HL-60/S4 treated with retinoic acid at 250 ng/mL for 4 days and 3 days (cell line): ENCODE measurements around the gene HNRNPAB.
"Not testable (repeated sequence)": the region's sequence is repeated elsewhere in the genome, so short reads cannot be mapped to it uniquely, and the experiment has no call there.

Experiments used
- in situ Hi-C: fragments of 300-500 bp; cut with MboI; formaldehyde crosslinking; loops from 2 replicates; pipeline ENCODE4 v1.7.0; 2022; ENCODE audit warnings: low sequenced_read_pairs

Gene HNRNPAB

DNA sequence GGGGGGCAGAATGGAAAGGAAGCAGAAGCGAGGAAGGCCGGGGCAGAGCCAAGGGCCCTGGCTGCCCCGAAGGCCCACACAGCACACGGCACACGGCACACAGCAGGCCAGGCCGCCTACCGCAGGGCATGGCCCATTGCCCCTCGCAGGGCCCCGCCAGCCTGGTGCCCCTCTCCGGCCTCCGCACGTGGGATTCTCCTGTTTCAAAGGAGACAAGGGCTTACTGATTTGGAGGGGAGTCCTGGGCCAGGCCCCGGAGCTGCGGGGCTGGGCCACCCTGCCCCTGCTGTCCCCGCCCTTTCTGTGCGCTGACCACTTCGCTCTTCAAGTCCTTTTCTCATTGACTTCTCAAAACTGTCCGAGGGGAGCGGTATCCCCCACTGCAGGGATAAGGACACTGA is 36.0 kb downstream of the HNRNPAB start:
- in situ Hi-C loops, result loop anchor here (25.0 kb wide), 1 partner anchor 1247 kb away; no protein-coding TSS in a partner anchor

DNA sequence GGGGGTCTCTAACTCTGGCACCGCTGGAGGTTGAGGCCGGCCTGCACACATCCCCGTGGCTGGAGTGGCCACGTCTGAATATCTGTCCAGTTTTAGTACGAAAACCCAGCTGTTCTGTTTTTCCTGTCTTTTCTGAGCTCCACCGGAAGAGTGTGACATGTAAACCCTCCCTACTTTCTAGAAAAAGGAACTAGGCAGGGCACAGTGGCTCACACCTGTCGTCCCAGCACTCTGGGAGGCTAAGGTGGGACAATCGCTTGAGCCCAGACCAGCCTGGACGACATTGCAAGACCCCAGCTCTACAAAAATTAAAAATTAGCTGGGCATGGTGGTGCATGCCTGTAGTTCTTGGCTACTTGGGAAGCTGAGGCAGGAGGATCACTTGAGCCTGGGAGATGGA is 36.4 kb downstream of the HNRNPAB start:
- in situ Hi-C loops, result loop anchor here (25.0 kb wide), 1 partner anchor 1247 kb away; no protein-coding TSS in a partner anchor

DNA sequence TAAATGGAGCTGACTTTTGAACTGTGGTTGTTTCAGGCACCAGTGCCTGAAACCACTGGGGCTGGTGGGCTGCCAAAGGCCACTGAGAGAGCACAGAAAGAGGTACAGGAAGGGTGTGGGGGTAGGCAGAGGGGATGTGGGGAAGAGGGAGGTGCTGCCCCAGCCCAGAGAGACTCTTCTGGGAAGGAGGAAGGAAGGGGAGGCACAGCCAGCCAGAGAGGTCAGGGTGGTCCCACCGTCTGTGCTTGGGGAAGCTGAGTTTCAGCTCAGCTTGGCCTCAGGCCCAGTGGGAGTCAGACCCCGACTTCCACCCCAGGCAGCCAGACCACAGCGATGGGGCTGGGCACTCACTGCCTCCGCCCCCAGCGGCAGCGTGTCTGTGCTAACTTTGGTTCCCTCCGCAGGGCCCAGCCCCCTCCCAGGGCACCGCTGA is 36.9 kb downstream of the HNRNPAB start:
- in situ Hi-C loops, result loop anchor here (25.0 kb wide), 1 partner anchor 1246 kb away; no protein-coding TSS in a partner anchor

DNA sequence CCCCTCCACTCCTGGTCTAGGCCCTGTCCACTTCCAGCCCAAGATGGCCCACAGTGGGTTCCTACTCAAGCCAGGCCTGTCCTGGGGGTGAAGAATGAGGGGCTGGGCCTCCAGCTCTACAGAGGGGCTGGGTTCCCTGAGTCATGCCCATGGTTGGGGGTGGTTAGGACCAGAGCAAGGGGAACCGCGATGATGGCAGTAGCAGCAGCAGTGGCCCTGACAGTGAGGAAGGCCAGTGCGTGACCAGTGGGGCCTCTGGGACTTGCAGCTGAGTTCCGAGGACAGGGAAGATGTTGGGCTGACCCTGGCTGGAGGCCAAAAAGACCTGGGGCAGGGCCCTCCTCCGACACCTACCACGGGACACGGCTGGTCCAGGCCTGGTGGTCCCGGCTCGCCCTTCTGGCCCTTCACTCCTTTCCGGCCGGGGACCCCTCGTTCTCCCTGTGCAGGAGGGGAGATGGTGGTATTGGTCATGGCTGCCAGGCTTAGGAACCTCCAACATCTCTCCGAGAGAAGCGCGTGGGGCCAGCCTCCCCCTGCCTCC is 37.4 kb downstream of the HNRNPAB start:
- in situ Hi-C loops, result loop anchor here (25.0 kb wide), 1 partner anchor 1246 kb away; no protein-coding TSS in a partner anchor

DNA sequence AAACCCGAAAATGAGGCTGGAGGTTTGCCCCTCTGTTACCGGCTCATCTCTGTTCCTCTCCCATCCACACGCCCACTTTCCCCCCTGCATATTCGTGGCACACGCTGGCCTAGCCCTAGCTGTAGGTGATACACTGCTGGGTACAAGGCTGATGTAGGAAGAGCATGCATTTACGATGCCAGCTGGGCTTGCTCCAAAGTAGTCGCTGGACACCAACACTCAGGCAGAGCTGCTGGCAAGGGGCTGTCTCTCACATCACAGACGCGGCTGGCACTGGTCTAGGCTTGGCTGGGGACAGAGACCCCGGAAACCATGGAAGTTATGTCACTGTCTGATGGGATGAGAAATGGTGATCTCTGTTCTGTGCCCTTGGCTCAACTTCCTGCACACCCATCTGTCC is 38.1 kb downstream of the HNRNPAB start:
- in situ Hi-C loops, result loop anchor here (25.0 kb wide), 1 partner anchor 1245 kb away; no protein-coding TSS in a partner anchor

DNA sequence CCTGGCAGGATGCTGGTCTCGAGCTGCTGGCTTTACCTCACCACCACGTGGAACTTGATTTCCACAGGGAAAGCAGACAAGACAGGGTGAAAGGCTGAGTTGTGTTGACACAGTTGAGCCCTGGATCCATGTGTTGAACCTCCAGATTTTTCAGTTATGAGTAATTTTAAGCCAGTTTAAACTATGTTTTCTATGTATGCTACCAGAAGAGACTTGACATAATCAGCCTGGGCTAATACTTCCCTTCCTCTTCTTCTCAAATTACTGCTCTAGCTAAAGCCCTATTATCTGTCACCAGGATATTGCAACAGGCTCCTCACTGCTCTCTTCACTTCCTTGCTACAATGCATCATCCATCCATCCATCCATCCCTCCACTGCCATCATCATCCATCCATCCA is 40.2 kb downstream of the HNRNPAB start:
- in situ Hi-C loops, result loop anchor here (25.0 kb wide), 1 partner anchor 1243 kb away; no protein-coding TSS in a partner anchor

DNA sequence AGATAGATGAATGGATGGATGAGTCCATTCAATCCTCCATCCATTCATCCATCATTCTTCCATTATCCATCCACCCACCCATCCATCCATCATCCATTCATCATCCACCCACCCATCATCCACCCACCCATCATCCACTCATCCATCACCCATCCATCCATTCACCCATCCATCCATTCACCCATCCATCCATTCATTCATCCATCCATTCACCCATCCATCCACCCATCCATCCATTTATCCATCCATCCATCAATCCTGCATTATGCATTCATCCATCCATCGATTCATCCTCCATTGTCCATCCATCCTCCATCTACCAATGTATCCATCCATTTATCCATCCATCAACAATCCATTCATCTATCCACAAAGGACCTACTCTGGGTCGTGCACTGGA is 41.1 kb downstream of the HNRNPAB start:
- in situ Hi-C loops, result loop anchor here (25.0 kb wide), 1 partner anchor 1242 kb away; no protein-coding TSS in a partner anchor

DNA sequence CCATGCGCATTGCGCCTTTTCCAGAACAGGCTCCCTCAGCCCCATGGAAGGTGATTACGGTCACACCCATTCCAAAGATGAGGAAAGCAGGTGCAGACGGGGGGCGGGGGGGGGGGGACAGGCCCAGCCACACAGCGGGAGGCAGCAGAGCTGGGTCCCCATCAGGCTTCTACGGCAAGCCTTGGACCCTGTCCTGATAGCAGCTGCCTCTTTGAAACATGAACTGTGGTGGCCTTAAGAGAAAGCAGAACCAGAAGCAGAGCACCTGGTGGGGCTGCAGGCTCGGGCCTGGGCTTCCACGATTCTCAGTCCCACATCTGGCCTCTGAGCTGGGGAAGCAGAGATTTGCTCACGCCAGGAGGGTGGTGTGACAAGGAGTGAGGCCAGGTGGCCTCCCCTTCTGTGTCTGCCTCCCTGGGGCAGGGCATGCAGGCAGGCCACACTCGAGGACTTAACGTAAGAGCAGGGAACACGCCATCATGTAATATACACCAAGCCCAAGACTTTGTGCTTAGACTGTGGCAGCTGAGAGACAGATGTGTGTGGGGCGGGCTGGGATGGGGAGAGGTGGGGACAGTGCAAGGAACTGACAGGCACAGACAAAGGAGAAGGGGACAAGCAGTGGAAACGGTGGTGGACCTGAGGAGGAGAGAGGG is 42.4 kb downstream of the HNRNPAB start:
- in situ Hi-C loops, result loop anchor here (25.0 kb wide), 1 partner anchor 1241 kb away; no protein-coding TSS in a partner anchor

DNA sequence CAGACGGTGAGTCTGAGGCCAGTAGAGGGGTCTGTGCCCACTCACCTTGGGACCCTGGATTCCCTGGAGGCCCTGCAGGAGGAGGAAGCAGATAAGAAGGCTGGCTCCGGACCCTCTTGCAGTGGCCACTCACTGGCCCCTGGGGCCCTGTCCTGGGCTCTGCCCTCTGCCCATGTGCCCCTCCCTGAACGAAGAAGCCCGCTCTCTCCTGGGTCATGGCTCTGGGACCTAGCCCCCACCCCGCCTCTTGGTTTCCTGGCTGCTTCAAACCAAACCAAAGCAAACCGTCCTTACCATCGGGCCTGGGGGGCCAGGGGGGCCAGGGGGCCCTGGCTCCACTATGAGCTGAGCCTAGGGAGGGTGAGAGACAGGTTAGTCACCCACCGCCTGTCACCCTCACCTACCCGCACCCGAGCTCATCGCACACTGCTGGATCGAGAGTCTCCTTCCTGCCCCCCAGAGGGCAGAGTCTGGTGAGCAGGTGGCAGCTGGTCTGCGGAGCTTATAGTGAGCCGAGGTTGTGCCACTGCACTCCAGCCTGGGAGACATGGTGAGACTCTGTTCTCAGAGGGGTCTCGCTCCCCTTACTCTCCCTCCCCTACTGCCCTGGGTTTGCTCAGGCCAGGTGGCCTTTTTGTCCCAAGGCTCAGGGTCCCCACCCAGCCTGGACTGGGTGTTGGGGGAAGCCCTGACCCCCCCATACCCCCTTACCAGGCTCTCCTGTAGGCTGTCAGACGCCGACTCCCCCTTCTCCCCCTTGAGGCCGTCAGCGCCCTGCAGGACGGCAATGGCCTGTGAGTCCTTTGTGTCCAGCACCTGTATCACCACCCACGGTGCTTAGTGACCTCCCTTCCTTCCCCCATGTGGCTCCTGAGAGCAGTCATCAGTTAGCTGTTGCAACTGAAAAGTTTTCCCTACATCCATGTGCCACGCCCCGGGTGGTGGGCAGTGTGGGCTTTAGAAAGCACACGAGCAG is 43.4 kb downstream of the HNRNPAB start:
- in situ Hi-C loops, result loop anchor here (25.0 kb wide), 1 partner anchor 1240 kb away; no protein-coding TSS in a partner anchor

DNA sequence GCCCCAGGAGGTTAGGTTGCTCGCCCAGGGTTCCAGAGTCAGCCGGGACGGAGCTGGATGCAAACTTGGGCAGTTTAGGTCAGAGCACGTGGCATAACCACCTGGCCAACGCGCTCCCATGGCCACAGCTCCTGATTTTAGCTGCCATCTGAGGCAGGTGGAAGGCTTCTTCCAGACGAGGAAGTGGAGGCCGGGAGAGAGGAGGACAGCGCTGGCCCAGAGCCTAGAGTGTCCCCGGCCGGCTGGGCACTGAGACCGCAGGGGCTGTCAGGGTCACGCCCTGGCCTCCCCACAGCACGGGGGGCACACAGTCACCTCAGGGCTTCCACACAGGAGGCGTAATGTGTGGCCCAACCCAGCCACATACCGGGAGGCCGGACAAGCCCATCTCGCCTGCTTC is 44.4 kb downstream of the HNRNPAB start:
- in situ Hi-C loops, result loop anchor here (25.0 kb wide), 1 partner anchor 1239 kb away; no protein-coding TSS in a partner anchor

DNA sequence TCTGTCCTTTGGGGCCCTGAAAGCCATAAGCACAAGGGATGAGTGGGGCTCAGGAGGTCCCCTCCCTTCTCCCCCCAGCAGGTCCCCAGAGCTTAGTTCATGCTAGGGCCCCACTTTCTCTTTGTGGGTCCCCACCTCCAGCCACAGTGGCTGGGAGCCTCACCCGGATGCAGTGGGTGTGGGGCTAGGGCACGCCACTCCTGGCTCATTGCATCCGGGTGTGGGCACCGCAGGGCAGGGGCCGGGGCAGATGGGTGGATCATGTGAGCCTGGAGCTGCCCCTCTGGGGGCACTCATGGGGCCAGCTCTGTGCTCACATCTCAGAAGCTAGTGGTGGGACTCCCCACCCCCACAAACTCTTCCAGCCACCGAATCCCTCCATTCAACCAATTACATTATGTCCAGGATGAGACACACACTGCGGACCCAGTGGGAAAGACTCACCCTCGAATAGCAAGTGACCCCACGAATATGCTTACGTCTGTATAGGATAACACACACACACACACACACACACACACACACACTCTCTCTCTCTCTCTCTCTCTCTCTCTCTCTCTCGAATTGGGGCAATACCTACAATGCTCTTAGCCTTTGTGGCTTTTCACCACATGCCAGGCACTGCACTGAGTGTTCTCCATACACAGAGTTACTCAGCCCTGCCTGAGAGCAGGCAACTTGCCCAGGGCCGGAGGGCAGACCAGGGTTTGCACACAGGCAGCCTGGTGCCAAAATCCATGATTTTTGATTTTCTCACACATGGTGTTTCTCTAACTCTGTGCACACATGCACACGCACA is 45.1 kb downstream of the HNRNPAB start:
- in situ Hi-C loops, result loop anchor here (25.0 kb wide), 1 partner anchor 1238 kb away; no protein-coding TSS in a partner anchor

DNA sequence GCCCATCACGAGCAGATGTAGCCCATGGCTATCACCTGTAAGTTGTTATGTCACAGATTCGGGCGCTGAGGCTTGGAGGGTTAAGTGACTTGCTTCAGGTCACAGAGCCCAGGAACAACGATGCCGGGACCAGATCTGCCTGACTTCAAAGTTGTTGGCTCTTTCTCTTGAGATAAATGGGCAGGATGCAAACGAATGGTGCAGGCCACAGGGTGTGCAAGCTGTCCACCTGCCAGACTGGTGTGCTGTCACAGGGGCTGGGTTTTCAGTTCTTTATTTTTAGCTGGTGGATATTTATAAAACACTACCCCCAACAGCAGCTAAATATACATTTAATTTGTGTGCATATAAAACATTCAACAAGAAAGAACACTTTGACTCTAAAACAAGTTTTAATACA is 45.9 kb downstream of the HNRNPAB start:
- in situ Hi-C loops, result no loop called here

DNA sequence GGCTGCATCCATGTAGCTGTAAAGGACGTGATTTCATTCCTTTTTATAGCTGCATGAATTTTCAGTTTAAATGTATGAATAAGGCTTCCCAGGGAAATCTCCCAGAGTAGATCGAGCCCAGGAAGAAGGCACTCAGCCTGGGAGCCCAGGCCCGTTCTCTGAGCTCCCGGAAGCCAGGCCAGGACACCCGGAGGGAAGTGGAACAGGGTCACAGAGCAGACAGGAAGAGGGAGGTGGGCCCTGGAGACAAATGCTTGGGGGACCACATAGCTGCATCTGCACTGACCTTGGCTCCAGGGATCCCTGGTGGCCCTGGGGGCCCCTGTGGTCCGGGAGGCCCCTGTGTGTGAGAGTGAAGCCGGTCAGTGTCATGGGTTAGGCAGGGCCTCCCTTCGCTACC is 47.9 kb downstream of the HNRNPAB start:
- in situ Hi-C loops, result no loop called here

DNA sequence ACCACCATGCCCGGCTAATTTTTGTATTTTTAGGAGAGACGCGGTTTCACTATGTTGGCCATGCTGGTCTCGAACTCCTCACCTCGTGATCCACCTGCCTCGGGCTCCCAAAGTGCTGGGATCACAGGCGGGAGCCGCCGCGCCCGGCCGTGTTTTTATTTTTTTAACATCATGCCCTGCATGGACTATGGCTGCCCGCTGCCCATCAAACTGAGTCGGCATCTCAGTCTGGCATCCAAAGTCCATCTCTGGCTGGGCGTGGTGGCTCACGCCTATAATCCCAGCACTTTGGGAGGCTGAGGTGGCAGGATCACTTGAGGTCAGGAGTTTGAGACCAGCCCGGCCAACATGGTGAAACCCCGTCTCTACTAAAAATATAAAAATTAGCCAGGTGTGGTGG is 49.3 kb downstream of the HNRNPAB start:
- in situ Hi-C loops, result not testable (repeated sequence)

DNA sequence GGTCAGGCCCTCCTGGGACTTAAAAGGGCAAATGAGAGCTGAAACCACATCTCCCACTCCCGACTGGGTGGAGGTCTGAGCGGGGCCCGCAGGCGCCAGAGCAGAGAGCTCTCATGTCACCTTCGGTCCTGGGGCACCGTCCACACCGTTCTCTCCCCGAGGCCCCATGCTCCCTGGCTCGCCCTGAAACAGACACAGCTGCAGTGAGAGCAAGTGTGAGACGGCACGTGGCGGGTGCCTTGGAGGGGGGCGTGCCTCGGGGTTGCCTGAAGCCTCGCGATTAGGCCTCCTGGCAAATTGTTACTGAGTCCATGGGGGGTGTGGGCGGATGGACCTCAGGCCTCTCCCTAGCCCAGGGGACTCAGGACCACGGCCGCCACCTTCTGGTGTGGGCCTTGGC is 52.4 kb downstream of the HNRNPAB start:
- in situ Hi-C loops, result no loop called here

DNA sequence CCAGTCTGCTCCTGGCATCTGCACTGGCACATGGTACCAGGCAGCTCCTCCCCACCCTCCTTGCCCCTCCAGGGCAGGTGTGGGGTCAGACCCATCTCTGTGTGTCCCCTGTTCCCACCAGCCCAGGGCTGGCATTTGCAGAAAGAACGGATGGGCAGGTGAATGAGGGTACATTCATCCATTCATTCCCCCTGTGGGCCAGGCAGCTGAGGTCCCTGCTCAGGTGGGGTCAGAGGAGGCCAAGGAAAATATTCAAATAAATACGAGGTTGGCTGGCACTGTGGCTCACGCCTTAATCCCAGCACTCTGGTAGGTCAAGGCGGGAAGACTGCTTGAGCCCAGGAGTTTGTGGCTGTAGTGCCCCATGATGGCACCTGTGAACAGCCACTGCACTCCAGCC is 53.3 kb downstream of the HNRNPAB start:
- in situ Hi-C loops, result no loop called here

DNA sequence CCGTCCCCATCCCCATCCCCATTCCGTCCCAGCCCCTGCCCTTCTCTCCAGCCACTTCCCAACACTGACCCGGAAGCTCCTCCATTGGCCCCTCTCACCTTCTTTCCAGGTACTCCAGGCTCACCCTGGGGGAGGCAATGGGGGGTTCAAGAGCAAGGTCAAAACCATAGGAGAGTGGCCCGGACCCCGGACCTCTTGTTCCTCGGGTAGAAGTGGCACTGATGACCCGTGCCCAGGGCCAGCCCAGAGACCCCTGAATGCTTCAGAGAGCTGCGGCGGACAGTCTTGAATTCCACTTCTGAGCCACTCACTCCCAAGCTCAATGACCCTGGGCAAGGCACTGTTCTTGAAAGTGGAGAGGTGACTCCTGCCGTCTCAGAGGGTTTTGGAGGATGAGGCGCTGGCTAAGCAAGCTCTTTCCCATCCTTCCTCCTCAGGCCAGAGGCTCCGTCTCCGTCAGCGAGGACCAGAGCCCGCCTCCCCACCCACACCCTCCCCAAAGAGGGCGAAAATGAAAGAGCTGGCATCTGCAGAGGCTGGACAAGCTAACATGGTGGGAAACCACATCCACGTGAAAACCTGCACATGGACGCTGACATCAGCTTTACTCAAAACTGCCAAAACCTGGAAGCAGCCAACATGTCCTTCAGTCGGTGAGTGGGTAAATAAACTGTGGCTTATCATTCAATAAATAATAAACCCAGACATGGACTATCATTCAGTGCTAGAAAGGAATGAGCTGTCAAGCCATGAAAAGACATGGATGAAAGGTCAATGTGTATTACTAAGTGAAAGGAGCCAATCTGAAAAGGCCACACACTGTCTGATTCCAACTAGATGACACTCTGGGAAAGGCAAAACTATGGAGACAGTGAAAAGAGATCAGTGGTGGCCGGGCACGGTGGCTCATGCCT is 55.5 kb downstream of the HNRNPAB start:
- in situ Hi-C loops, result no loop called here
